ENCODE results near the gene PRTFDC1.

DNA sequence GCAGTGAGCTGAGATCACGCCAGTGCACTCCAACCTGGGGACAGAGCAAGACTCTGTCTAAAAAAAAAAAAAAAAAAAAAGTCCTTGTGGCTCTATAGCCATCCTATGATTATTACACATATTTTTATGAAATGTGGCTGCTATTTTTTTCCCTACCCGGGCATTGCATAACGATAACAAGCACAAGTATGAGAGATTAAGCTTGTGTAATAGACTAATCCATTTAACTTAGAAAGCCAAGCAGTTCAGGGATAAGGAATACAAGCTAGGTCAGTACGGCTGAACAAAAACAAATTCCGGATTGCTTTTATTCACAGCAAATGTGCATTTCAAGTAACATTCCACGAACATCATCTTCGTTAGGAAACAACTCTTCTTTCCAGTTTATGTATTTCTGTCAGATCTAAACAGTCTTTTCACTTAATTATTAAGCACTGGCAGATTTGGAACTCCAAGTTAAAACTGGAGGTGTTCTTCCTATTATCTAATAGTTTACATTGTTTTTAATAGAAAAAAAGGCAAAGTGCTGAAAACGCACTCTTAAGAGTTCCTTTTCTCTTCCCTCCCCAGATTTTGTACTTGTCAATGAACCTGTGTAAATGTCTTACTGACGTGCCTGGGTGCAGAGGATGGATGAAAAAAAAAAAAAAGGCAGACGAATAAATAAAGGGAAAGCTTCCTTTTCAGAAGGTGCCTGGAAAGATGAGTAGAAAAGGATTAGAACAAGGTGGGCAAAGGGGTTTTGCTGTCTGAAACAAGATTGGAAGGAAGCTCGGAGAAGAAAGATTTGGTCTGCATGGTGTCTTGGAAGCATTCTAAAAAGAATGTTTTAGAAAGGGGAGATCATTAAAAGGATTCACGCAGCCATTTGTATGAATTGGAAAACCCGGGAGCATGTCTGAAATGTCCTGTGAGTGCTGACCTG, 81.1 kb downstream of the PRTFDC1 start:
- TF ChIP-seq, protein P1, sequence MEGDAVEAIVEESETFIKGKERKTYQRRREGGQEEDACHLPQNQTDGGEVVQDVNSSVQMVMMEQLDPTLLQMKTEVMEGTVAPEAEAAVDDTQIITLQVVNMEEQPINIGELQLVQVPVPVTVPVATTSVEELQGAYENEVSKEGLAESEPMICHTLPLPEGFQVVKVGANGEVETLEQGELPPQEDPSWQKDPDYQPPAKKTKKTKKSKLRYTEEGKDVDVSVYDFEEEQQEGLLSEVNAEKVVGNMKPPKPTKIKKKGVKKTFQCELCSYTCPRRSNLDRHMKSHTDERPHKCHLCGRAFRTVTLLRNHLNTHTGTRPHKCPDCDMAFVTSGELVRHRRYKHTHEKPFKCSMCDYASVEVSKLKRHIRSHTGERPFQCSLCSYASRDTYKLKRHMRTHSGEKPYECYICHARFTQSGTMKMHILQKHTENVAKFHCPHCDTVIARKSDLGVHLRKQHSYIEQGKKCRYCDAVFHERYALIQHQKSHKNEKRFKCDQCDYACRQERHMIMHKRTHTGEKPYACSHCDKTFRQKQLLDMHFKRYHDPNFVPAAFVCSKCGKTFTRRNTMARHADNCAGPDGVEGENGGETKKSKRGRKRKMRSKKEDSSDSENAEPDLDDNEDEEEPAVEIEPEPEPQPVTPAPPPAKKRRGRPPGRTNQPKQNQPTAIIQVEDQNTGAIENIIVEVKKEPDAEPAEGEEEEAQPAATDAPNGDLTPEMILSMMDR (conservative IDR thresholded peaks at IDR 0.05), result no peak
- no peak for TF ChIP-seq EZH2 (IDR thresholded peaks at IDR 0.05; ENCODE audit: low read depth)
